HG02763 (cell line): Measurements from ENCODE around the gene IL1RN.

Experiments used
- ATAC-seq: cut with Tn5 transposase; IDR thresholded peaks from one replicate; pipeline ENCODE4 v1.9.1; 2021; ENCODE audit warnings: mild to moderate bottlenecking, moderate library complexity; ENCODE audit not compliant: unreplicated experiment

IL1RN gene

GRCh38 chr2:113172721-113173541 is 45.5 kb downstream of the IL1RN start:
- no peak for ATAC-seq

GRCh38 chr2:113173542-113174375 is 46.4 kb downstream of the IL1RN start, which contains the start of gene PSD4:
Gene PSD4 (plus strand): TSS chr2:113173971. CDS start chr2:113182457, 8,486 bp downstream.
- peak; percentile 78 for ATAC-seq

GRCh38 chr2:113174376-113174750 is 47.0 kb downstream of the IL1RN start:
- ATAC-seq, result no peak

- peak; percentile 70 for ATAC-seq
Measured at GRCh38 chr2:113175042-113175628, 47.7 kb downstream of the IL1RN start.

GRCh38 chr2:113175736-113176695 is 48.6 kb downstream of the IL1RN start:
- no peak for ATAC-seq

GRCh38 chr2:113176696-113177355 is 49.4 kb downstream of the IL1RN start:
- ATAC-seq, result no peak

GRCh38 chr2:113178069-113178746 is 50.8 kb downstream of the IL1RN start:
- ATAC-seq, result no peak

- ATAC-seq, result no peak
Measured at GRCh38 chr2:113178891-113179290, 51.5 kb downstream of the IL1RN start.

- no peak for ATAC-seq
Measured at GRCh38 chr2:113179446-113180045, 52.1 kb downstream of the IL1RN start.

- no peak for ATAC-seq
Measured at GRCh38 chr2:113180131-113180946, 52.9 kb downstream of the IL1RN start.

GRCh38 chr2:113181258-113182051 is 54.1 kb downstream of the IL1RN start:
- no peak for ATAC-seq

- no peak for ATAC-seq
Measured at GRCh38 chr2:113182471-113183260, 55.3 kb downstream of the IL1RN start.

- no peak for ATAC-seq
Measured at GRCh38 chr2:113183264-113183663, 55.9 kb downstream of the IL1RN start.
